CD4-positive, alpha-beta T cell (primary cell): ENCODE measurements around the gene SRGAP1. TPM values are rescaled to one million over a fixed set of nuclear protein-coding genes. Genes with fewer than 3 reads are reported as not detected.

ENCODE experiments used
- ATAC-seq: fragments of 200-7000 bp; cut with Tn5 transposase; one replicate; pipeline ENCODE4 v1.10.0; 2022; ENCODE audit warnings: mild to moderate bottlenecking; ENCODE audit not compliant: poor library complexity
- CTCF ChIA-PET: fragments of 350-600 bp; sonication (Branson Sonifier 250); formaldehyde crosslinking; loops from one replicate; lab custom pipeline; 2021; ENCODE audit warnings: antibody characterized with exemption, inconsistent platforms; lab: Charles Lee
- POLR2A ChIA-PET: fragments of 350-600 bp; sonication (Branson Sonifier 250); formaldehyde crosslinking; loops from one replicate; lab custom pipeline; 2021; ENCODE audit warnings: antibody characterized with exemption, inconsistent platforms; lab: Charles Lee
- DNase-seq, 14 experiments: peaks; one replicate each; pipeline ENCODE4 v3.0.0-alpha.2; 2013 to 2020; ENCODE audit warnings: mixed read lengths in 2 of 14
- H3K27ac ChIP-seq, 2 donors: one replicate each; pipeline versions ENCODE4 v1.5.1 to v1.7.0; 2013; ENCODE audit warnings: low read length in 2 of 2, low read depth in 1 of 2, mild to moderate bottlenecking in 1 of 2
- H3K27me3 ChIP-seq, 2 experiments: 1 replicate in 1 of 2; 2 replicates in 1 of 2; pipeline versions ENCODE4 v1.6.1 to v1.7.0; 2013; ENCODE audit warnings: low read length in 2 of 2, control low read depth in 1 of 2, mild to moderate bottlenecking in 1 of 2, moderate library complexity in 1 of 2; ENCODE audit not compliant: insufficient read depth in 2 of 2, control insufficient read depth in 1 of 2
- H3K36me3 ChIP-seq: one replicate; pipeline ENCODE4 v1.6.1; 2013; ENCODE audit warnings: low read length, control low read depth; ENCODE audit not compliant: insufficient read depth
- H3K4me1 ChIP-seq: one replicate; pipeline ENCODE4 v1.6.1; 2013; ENCODE audit warnings: low read length, control low read depth; ENCODE audit not compliant: insufficient read depth
- H3K4me3 ChIP-seq: one replicate; pipeline ENCODE4 v1.5.1; 2013; ENCODE audit warnings: mild to moderate bottlenecking, low read length, moderate library complexity
- H3K9me3 ChIP-seq, 2 experiments: 1 replicate in 1 of 2; 2 replicates in 1 of 2; pipeline versions ENCODE4 v1.6.1 to v1.7.0; 2013; ENCODE audit warnings: low read length in 2 of 2, mild to moderate bottlenecking in 2 of 2, control low read depth in 1 of 2, moderate library complexity in 1 of 2; ENCODE audit not compliant: control insufficient read depth in 1 of 2, insufficient read depth in 1 of 2
- H3K27ac Mint-ChIP-seq: one replicate; pipeline ENCODE4 v1.8.0; 2020; ENCODE audit warnings: mixed read lengths
- H3K27me3 Mint-ChIP-seq: one replicate; pipeline ENCODE4 v1.8.0; 2021; ENCODE audit warnings: mixed read lengths
- H3K36me3 Mint-ChIP-seq: one replicate; pipeline ENCODE4 v1.8.0; 2021; ENCODE audit warnings: low read depth, mixed read lengths
- H3K4me1 Mint-ChIP-seq: one replicate; pipeline ENCODE4 v1.8.0; 2021; ENCODE audit warnings: low read depth, mixed read lengths
- H3K4me3 Mint-ChIP-seq: one replicate; pipeline ENCODE4 v1.8.0; 2020; ENCODE audit warnings: mild to moderate bottlenecking, mixed read lengths
- H3K9me3 Mint-ChIP-seq: one replicate; pipeline ENCODE4 v1.8.0; 2020; ENCODE audit warnings: mixed read lengths
- intact Hi-C, 2 experiments: fragments of 100-400 bp; cut with DNase I in 1 of 2; cut with micrococcal nuclease in 1 of 2; formaldehyde crosslinking; loops; one replicate each; pipeline versions ENCODE4 v1.15.1 to v1.9.0; 2023 to 2025; cut with DNase I, micrococcal nuclease
- polyA plus RNA-seq, 2 donors: library from polyadenylated mRNA; unstranded; fragments of 120-200 nt; gene quantifications; one replicate each; pipeline ENCODE4 v1.2.1, GENCODE V29; 2013
- total RNA-seq, 174 experiments: library from RNA in 2 of 174; stranded (reverse) in 2 of 174; gene quantifications; one replicate each; pipeline ENCODE4 v1.2.3 and lab custom pipeline; 2021 to 2026
- TF ChIP-seq, protein P1 (sequence below): fragments of 200-600 bp; IDR thresholded peaks from one replicate; pipeline ENCODE4 v1.8.0; 2022; ENCODE audit warnings: antibody characterized with exemption, mild to moderate bottlenecking

The SRGAP1 gene
- total RNA-seq (under 1 TPM in 1 of 2 experiments, not detected in 1; 0.03 TPM), total RNA-seq (lab: John Stamatoyannopoulos, UW) (0 to 0.92 (median 0.16) reads per million in 172 experiments)
- 0.09 TPM for polyA plus RNA-seq (2013, experiment 1 of 2)
- 0.22 TPM for polyA plus RNA-seq (2013, experiment 2 of 2)

- DNase-seq (peak in 3 of 14 experiments; percentile 7 to 25 (median 17)), ATAC-seq (no peak)
- H3K4me1 ChIP-seq: peaks cover 15% of the 10 kb centered on the region
- H3K4me1 Mint-ChIP-seq: peaks cover 6% of the 10 kb centered on the region
- intact Hi-C loops: loop anchor here (1.0 to 5.0 kb wide), 2 partner anchors 412 to 548 kb away; partner anchors contain the start of gene C12orf56 (in 2 of the 2)
- peaks cover 29% of the 10 kb centered on the region for H3K27me3 Mint-ChIP-seq
- peak within 1 kb of the TSS; percentile 50 for H3K4me3 ChIP-seq
- no peaks in the 10 kb centered on the region for H3K9me3 Mint-ChIP-seq
- CTCF ChIA-PET: interaction anchor here (1.0 kb wide), 1 partner anchor 18 kb away, joined by 3 read pairs; no protein-coding TSS in a partner anchor
- TF ChIP-seq, protein P1, sequence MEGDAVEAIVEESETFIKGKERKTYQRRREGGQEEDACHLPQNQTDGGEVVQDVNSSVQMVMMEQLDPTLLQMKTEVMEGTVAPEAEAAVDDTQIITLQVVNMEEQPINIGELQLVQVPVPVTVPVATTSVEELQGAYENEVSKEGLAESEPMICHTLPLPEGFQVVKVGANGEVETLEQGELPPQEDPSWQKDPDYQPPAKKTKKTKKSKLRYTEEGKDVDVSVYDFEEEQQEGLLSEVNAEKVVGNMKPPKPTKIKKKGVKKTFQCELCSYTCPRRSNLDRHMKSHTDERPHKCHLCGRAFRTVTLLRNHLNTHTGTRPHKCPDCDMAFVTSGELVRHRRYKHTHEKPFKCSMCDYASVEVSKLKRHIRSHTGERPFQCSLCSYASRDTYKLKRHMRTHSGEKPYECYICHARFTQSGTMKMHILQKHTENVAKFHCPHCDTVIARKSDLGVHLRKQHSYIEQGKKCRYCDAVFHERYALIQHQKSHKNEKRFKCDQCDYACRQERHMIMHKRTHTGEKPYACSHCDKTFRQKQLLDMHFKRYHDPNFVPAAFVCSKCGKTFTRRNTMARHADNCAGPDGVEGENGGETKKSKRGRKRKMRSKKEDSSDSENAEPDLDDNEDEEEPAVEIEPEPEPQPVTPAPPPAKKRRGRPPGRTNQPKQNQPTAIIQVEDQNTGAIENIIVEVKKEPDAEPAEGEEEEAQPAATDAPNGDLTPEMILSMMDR: no peak
- H3K9me3 ChIP-seq: no peaks in the 10 kb centered on the region
- peaks cover 10 to 24% of the 10 kb centered on the region in 2 experiments for H3K27me3 ChIP-seq
- POLR2A ChIA-PET: interaction anchor here (0.7 to 1.4 kb wide), 2 partner anchors 20 to 377 kb away, joined by 3 to 5 read pairs; partner anchors contain the start of gene KICS2
- H3K36me3 ChIP-seq: no peaks in the 10 kb centered on the region
- H3K27ac ChIP-seq: no peak within 1 kb of the TSS
- no peaks in the 10 kb centered on the region for H3K36me3 Mint-ChIP-seq
- H3K4me3 Mint-ChIP-seq: peak within 1 kb of the TSS; percentile 95
- H3K27ac Mint-ChIP-seq: no peak within 1 kb of the TSS
Observed at GRCh38 chr12:63844391-63845341, at the start of gene SRGAP1. TSS of gene SRGAP1 (plus strand) at chr12:63844700. CDS start at chr12:63844817, 117 bp downstream.

GRCh38 chr12:63795032-63795687, 49.3 kb upstream of the SRGAP1 start:
- DNase-seq: no peak
- Histone ChIP-seq H3K36me3 (peaks cover 5% of the 10 kb centered on the region), H3K4me3 (no peak overlapping the region), H3K4me1 (no peaks in the 10 kb centered on the region), H3K9me3 (no peaks in the 10 kb centered on the region), H3K27me3 (no peaks in the 10 kb centered on the region), H3K27ac (no peak overlapping the region)
- Mint-ChIP-seq H3K9me3 (no peaks in the 10 kb centered on the region), H3K27me3 (no peaks in the 10 kb centered on the region), H3K36me3 (peaks cover 26% of the 10 kb centered on the region), H3K4me1 (no peaks in the 10 kb centered on the region), H3K27ac (no peak overlapping the region), H3K4me3 (no peak overlapping the region)
- CTCF ChIA-PET: no interaction called here
- no peak for ATAC-seq
- intact Hi-C loops: no loop called here
- POLR2A ChIA-PET: no interaction called here
- TF ChIP-seq, protein P1: no peak

DNA sequence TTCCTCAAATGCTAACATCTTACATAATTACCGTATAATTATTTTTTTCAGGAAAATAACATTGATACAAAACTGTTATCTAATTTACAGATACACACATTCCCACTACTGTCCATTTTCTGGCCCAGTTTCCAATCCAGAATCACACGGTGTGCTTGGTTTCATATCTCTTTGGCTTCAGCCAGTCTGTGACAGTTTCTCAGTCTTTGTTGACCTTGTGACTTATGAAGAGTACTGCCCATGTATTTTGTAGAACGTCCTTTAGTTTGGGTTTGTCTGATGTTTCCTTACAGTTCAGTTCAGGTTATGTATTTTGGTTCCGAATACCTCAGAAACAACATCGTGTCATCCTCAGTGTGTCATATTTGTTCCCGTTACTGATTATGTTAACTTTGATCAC, 48.6 kb upstream of the SRGAP1 start:
- H3K9me3 Mint-ChIP-seq: no peaks in the 10 kb centered on the region
- H3K27ac Mint-ChIP-seq: no peak overlapping the region
- no peak overlapping the region for H3K27ac ChIP-seq
- no peak overlapping the region for H3K4me3 Mint-ChIP-seq
- DNase-seq (no peak), ATAC-seq (no peak)
- no peak overlapping the region for H3K4me3 ChIP-seq
- H3K27me3 Mint-ChIP-seq: no peaks in the 10 kb centered on the region
- H3K36me3 Mint-ChIP-seq: peaks cover 18% of the 10 kb centered on the region
- no peaks in the 10 kb centered on the region for H3K9me3 ChIP-seq
- CTCF ChIA-PET: no interaction called here
- intact Hi-C loops: no loop called here
- POLR2A ChIA-PET: no interaction called here
- H3K36me3 ChIP-seq: peaks cover under 1% of the 10 kb centered on the region
- no peaks in the 10 kb centered on the region for H3K27me3 ChIP-seq
- no peaks in the 10 kb centered on the region for H3K4me1 ChIP-seq
- H3K4me1 Mint-ChIP-seq: no peaks in the 10 kb centered on the region
- TF ChIP-seq, protein P1: no peak
